Stimulated activated CD8-positive, alpha-beta memory T cell treated with anti-CD3 and anti-CD28 coated beads, Interleukin-15, amount 100 ng/mL, for 24 hours (primary cell): ENCODE data around the gene PLK4.
"Not testable (repeated sequence)": the region's sequence is repeated elsewhere in the genome, so short reads cannot be mapped to it uniquely, and the experiment has no call there.

Source experiments
- DNase-seq: peaks from one replicate; pipeline ENCODE4 v3.0.0-alpha.2; 2020; ENCODE audit warnings: low read depth

PLK4 gene

DNA sequence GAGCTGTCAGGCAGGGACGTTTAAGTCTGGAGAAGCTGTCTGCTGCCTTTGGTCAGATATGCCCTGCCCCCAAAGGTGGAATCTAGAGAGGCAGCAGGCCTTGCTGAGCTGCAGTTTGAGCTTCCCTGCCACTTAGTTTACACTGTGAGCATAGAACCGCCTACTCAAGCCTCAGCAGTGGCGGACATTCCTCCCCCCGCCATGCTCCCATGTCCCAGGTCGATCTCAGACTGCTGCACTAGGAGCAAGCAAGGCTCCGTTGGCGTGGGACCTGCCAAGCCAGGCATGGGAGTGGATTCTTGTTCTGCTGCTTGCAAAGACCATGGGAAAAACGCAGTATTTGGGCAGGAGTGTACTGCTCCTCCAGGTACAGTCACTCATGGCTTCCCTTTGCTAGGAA, 24.3 kb downstream of the PLK4 start:
- DNase-seq = no peak

DNA sequence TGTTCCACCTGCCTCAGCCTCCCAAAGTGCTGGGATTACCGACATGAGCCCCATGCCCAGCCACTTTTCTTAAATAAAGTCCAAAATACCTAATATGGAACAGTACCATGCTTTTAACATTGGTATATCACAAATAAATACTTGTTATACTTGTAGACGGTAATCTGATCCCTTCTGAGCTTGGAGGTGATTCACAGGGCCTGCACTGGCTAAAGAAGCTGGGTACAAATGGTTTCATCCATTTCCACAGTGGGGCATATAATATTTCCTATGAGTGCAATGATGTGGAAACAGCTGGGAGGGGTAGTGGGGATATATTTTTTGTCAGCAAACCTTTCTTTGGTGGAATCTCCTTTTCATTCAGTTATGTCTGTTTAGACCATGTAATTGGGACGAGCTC, 35.8 kb downstream of the PLK4 start:
- DNase-seq = no peak

DNA sequence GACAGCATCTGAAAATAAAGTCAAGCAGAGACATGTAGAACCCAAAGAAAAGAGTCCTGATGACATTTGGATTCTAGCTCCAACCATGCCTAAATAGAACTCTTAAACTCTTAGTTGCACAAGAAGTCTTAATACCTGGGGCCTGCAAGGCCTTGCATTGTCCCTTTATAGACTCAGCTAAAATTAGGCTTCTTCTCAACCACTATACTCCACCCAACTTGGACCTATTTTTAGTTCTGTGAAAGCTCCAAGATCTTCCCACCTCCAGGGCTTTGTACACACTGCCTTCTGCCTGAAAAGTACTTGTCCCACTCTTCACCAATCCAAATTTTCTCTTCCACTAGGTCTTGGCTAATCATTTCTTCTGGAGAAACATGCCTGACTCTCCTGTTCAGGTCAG, 36.5 kb downstream of the PLK4 start:
- DNase-seq = no peak

- DNase-seq = no peak
Measured at GRCh38 chr4:127920521-127920920, 39.8 kb downstream of the PLK4 start.

GRCh38 chr4:127922226-127922625, 41.5 kb downstream of the PLK4 start:
- DNase-seq = no peak

GRCh38 chr4:127925720-127926119, 45.0 kb downstream of the PLK4 start:
- not testable (repeated sequence) for DNase-seq

GRCh38 chr4:127930175-127930574, 49.5 kb downstream of the PLK4 start:
- DNase-seq = no peak

- not testable (repeated sequence) for DNase-seq
Measured at GRCh38 chr4:127931836-127932235, 51.1 kb downstream of the PLK4 start.

DNA sequence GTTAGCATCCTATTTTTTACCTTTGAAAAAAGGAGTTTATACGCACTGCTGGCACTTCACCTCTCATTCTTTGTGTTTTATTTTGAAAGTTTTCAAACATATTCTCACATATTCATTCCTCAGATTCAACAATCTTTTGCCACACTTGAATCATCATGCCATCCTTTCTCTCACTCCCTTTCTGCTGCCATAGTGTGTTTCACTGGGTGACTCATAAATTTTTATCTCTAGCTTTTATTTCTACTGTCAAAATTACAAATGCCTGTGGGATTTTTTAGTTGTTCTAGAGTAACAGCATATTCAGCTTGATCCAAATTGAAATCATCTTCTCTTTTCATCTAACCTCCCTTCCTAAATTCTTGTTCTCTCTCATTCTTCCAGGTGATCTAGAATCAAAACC, 56.3 kb downstream of the PLK4 start:
- no peak for DNase-seq
